Astrocyte of the spinal cord (primary cell): Measurements from ENCODE around the gene BMP4.
A peak's percentile ranks its signal among the peaks of the same experiment; 100 is the strongest.

Source experiments
- DNase-seq: peaks from one replicate; pipeline ENCODE4 v3.0.0; 2011; ENCODE audit warnings: low read depth, low spot score
- H3K4me3 ChIP-seq: 2 replicates; pipeline ENCODE4 v1.5.1; 2011; ENCODE audit warnings: low read depth, mild to moderate bottlenecking, low read length, moderate library complexity
- CTCF ChIP-seq: IDR thresholded peaks from 2 replicates; pipeline ENCODE4 v1.5.1; 2012; ENCODE audit warnings: low read depth, mild to moderate bottlenecking, low read length, inconsistent platforms
- in situ Hi-C: cut with HindIII; loops from 2 replicates; pipeline ENCODE4 v1.10.0; 2017; ENCODE audit warnings: low sequenced_read_pairs

Gene BMP4

DNA sequence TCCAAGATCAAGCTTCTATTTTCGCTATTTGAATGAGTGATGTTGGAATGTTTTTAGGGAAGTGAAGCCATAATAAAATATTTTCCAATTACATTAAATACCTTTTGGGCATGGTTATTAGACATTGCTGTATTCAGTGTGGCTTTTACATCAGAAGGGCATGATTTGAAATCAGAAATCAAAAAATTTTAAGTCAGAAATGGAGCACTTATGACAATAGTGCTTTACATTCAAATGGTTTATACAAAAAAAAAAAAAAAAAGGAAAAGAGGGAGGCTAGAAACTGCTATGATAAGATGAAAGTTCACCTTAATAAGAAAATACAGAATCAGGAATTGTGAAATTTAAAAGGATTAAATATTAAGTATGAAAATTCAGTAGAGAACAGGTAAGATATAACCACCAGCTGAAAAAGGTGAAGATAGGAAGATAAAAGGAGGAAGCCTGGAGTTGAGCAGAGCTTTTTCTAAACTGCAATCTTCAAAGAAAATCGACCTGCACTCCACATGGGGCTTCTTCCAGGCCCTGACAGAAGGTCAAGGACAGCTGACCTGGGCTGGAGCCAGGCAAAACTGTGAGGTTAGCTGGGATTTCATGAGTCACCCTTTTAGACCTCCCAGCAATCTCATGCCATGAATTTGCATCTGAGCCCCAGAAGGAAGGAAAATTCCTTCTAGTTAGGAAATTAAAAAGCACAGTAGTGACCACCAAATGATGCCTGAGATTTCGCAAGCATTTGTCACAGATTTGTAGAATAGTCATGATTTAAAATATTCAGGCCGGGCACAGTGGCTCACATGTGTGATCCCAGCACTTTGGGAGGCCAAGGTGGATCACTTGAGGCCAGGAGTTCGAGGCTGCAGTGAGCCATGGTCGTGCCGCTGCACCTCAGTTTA, 23.4 kb upstream of the BMP4 start:
- DNase-seq = peak; percentile 77
- no peak for TF ChIP-seq CTCF
- H3K4me3 ChIP-seq = no peak overlapping the region
- in situ Hi-C loops = no loop called here

DNA sequence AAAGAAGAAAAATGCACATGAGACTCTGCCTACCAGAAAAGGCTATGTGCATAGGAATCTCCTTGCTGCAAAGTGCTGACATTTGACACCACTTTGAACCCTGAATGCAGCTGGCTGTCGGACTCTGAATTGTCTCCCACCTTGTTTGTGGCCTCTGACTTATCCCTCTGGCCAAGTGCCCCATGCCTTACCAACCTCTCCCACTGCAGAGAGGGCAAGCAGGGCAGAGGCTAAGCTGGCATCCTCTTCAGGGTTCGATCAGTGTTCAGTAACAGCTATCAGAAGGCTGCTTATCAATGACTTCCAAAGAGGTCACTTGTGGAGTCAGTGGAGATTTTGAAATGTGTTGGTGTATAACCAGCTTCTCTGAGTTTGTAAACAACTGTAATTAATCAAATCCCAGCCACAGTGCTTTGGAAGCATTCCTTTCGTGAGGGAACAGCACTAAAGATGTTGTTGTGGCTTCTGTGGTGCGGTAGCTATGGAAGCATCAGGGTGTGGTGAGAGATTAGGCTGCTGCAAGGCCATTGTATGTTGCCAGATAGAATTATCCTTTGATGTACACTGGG, 22.6 kb upstream of the BMP4 start:
- no peak overlapping the region for H3K4me3 ChIP-seq
- in situ Hi-C loops = no loop called here
- TF ChIP-seq CTCF = no peak
- DNase-seq = peak; percentile 58

GRCh38 chr14:53978194-53978593, 21.6 kb upstream of the BMP4 start:
- TF ChIP-seq CTCF = no peak
- H3K4me3 ChIP-seq = no peak overlapping the region
- in situ Hi-C loops = no loop called here
- no peak for DNase-seq

- no peak overlapping the region for H3K4me3 ChIP-seq
- no peak for DNase-seq
- TF ChIP-seq CTCF = no peak
- in situ Hi-C loops = no loop called here
Observed at GRCh38 chr14:53975444-53975843, 18.8 kb upstream of the BMP4 start.

- in situ Hi-C loops = no loop called here
- no peak overlapping the region for H3K4me3 ChIP-seq
- TF ChIP-seq CTCF = no peak
- DNase-seq = no peak
Observed at GRCh38 chr14:53971521-53971920, 14.9 kb upstream of the BMP4 start.

GRCh38 chr14:53969326-53969725, 12.7 kb upstream of the BMP4 start:
- no peak overlapping the region for H3K4me3 ChIP-seq
- in situ Hi-C loops = no loop called here
- no peak for TF ChIP-seq CTCF
- no peak for DNase-seq
